Measurements from ENCODE around the gene FAM117A.

The FAM117A gene

DNA sequence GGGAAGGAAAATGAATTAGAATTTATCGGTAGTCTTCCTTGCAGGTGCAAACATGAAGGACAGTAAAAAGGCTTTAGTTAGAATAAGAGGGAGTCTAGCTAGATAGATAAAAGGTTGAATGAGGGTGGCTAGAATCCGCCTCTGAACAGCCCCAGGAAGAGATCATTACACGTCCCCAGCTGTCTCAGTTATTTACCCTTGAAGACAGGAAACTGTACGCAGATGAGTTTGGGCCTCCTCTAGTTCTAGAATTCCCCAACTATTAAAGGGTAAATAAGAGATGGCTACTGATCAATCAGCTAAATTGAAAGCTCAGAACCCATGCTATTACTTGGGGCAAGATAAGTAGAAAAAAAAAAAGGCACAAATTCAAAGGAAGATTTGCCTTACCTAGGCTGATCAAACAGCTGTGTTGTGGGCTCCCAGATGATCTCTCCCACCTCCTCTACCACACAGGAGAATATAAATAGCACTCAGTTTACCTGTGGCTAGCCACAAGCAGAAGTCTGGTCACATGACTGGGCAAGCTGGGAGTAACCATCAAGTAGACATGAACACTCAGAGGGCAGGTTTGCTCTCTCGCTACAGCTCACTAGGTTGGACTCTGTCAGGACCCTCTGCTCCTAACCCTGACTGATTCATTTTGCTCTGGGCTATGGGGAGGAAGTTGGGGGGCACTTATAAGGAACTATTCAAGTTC is 17.0 kb downstream of the FAM117A start:
- TF ChIP-seq, protein P1, sequence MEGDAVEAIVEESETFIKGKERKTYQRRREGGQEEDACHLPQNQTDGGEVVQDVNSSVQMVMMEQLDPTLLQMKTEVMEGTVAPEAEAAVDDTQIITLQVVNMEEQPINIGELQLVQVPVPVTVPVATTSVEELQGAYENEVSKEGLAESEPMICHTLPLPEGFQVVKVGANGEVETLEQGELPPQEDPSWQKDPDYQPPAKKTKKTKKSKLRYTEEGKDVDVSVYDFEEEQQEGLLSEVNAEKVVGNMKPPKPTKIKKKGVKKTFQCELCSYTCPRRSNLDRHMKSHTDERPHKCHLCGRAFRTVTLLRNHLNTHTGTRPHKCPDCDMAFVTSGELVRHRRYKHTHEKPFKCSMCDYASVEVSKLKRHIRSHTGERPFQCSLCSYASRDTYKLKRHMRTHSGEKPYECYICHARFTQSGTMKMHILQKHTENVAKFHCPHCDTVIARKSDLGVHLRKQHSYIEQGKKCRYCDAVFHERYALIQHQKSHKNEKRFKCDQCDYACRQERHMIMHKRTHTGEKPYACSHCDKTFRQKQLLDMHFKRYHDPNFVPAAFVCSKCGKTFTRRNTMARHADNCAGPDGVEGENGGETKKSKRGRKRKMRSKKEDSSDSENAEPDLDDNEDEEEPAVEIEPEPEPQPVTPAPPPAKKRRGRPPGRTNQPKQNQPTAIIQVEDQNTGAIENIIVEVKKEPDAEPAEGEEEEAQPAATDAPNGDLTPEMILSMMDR (IDR thresholded peaks at IDR 0.05; ENCODE audit: extremely low read depth, missing control alignments): no peak
- DNase-seq (ENCODE audit: low spot score): peak; percentile 60

DNA sequence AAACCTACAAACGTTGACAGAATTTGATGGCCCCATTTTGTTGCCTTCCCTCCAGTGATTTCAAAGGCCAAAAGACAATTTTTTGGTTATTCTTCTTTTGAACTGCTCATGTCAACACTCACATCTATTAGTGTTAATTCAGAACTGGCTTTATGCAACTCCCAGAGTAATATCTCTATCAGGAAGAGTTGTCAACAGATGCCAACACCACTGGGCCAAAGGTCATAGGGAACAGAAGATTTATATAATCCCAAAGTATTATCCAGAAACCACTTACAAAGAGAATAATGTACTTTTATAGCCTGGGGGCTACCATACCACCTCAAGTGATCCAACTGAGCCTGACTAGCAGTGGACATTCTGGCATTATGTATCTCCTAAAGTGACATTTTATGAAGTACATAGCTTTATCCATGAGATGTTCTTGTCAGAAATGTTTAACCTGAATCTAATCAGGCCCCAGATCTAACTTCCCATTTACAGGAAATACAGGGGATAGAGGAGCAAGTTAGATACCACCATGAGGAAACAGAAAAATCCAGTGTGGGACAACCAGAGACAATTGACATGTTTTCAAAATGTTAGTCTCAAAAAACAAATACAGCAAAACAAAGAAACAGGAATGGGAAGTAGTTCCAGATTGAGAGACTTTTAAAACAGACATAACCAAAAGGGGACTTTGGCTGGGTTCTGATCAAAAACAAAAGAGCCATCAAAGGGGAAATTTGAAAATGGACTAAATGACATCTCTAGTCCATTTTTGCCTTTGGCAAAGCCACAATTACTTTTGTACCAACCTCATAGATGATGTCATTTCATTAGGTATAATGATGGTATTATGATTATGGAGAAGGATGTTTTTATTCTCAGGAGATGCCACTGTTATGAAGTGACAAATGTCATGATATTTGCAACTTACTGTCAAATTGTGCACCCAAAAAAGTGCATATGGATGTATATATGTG is 18.5 kb downstream of the FAM117A start:
- no peak for DNase-seq (ENCODE audit: low spot score)
- TF ChIP-seq, protein P1 (IDR thresholded peaks at IDR 0.05; ENCODE audit: extremely low read depth, missing control alignments): no peak

DNA sequence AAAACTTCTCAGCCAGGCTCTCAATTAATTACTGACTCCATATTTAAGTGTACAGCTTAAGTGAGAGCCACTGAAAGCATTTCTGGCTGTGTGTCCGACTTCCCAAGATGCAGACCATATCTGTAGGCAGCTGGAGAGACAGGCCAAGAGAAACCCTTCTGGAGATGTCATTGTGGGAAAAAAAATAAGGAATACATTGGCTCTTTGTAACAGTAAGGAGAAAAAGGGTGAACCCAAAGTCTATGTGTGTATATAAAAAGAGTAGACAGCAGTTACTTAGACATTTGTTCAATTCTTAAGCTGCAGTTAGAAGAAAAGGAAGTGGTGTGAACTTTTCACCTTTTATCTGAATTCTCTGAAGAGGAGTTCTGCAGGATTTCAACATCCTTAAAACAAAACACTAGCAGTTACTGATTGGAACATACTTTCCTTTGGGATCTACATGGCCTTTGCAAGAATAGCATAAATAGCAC is 21.7 kb downstream of the FAM117A start:
- DNase-seq (ENCODE audit: low spot score): peak; percentile 21
- TF ChIP-seq, protein P1 (IDR thresholded peaks at IDR 0.05; ENCODE audit: extremely low read depth, missing control alignments): no peak

DNA sequence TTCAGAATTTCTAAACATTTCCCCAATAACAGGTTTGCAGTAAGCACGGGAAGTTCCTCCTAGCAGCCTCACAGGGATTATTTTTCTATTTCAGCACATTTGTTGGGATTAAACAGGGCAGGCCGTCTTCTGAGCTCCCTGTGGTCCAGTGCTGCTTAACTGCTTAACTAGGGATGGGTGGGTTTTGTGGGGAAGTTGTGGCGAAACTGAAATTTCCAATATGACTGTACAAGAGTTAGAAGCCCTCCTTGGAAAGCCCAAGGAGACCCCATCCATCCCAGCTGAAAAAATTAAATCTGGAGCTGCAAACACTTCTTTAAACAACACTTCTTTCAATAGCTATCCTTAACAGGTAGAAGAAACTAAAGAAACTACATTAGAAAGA is 22.2 kb downstream of the FAM117A start:
- DNase-seq (ENCODE audit: low spot score): no peak
- TF ChIP-seq, protein P1 (IDR thresholded peaks at IDR 0.05; ENCODE audit: extremely low read depth, missing control alignments): no peak

DNA sequence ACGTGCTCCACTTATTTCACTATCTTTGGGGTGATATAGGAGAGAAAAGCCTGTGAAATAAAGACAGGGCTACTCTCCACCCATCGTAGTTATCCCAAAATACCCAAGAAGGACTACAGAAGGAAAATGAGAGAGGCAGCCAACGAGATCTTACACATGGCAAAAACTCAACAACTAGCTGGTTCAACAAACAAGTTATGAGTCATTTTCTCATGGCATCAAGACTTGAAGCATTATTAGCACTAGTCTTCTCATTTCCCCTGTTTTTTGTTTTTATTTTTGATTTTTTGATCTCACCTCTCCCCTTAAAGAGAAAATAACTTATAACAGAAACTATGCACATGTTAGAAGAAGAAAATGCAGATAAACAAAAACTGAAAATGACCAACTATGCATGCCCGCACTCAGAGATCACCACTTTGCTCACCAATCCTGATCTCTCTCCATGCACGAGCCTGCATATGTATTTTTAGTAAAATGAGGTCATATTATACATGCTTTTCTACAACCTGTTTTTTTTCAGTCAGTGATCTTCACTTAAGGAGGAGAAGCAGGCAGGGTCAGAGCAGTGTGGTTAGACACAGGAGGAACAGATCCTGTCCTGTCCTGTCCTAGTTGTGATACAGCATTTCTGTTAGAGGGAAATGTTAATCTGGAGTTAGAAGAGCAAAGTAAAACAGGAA is 22.8 kb downstream of the FAM117A start:
- TF ChIP-seq, protein P1 (IDR thresholded peaks at IDR 0.05; ENCODE audit: extremely low read depth, missing control alignments): no peak
- peak; percentile 49 for DNase-seq (ENCODE audit: low spot score)

DNA sequence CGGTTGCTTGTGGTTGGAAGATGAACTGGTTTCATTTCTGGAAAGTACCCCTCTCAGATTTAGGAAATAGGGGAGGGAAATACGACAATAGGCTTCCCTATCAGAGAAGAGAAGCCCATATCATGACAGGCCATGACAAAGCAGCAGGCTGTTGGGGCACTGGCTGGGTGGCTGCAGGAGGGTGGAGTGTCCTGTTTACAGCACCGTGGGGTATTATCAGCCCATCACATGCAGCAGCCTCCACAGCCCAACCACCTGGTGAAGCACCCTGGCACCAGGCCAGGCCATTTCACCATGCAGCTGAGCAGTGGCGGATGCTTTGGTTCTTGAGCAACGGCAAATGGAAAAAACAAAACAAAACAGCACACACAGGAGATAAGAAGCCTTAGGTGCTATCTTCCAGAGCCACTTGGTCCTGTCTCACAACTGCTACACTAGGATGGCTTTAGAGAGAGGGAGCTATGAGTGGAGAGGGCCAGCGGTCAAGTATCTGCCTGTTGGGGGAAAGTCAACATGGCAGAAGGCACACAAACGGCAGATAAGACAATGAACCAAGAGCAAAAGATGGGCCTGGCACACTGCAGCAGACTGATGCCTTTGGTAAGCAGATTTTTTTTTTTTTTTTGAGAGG is 24.2 kb downstream of the FAM117A start:
- DNase-seq (ENCODE audit: low spot score): peak; percentile 54
- TF ChIP-seq, protein P1 (IDR thresholded peaks at IDR 0.05; ENCODE audit: extremely low read depth, missing control alignments): no peak

Measured in GM20000 (cell line).